IMR-90 (cell line): ENCODE results near the gene BTN2A1. TPM values are rescaled to one million over a fixed set of nuclear protein-coding genes. Genes with fewer than 3 reads are reported as not detected.

ENCODE experiments used
- ATAC-seq: fragments of 200-7000 bp; cut with Tn5 transposase; 2 replicates; pipeline ENCODE4 v1.9.1; 2020; ENCODE audit warnings: low read depth, mild to moderate bottlenecking, moderate library complexity
- BruUV-seq: library from RNA; stranded (reverse); fragments of 400-500 nt; replicated peaks from 2 replicates; lab custom pipeline; 2021; lab: Mats Ljungman, UMichigan
- CTCF ChIA-PET: fragments of 300-600 bp; formaldehyde crosslinking; extraction: SDS; loops from one replicate; lab custom pipeline; 2021; ENCODE audit warnings: antibody characterized with exemption; lab: Yijun Ruan, JAX
- POLR2A ChIA-PET: fragments of 300-600 bp; sonication (Branson Sonifier 250); formaldehyde crosslinking; loops from one replicate; lab custom pipeline; 2022; ENCODE audit warnings: antibody characterized with exemption; ENCODE audit not compliant: unreplicated experiment; lab: Charles Lee
- DNase-seq: peaks from one replicate; pipeline ENCODE4 v3.0.0; 2013
- H2AFZ ChIP-seq: replicated peaks from 2 replicates; pipeline ENCODE3; 2013; ENCODE audit warnings: low read length, mild to moderate bottlenecking; ENCODE audit not compliant: poor library complexity
- H2AK5ac ChIP-seq: 2 replicates; pipeline ENCODE4 v1.6.1; 2013; ENCODE audit warnings: low read depth, low read length, inconsistent platforms
- H2AK9ac ChIP-seq: replicated peaks from 2 replicates; pipeline ENCODE3; 2013; ENCODE audit warnings: mild to moderate bottlenecking, low read depth, low read length, moderate library complexity; ENCODE audit not compliant: poor library complexity
- H2BK120ac ChIP-seq: 2 replicates; pipeline ENCODE4 v1.6.1; 2013; ENCODE audit warnings: low read depth, low read length, inconsistent platforms
- H2BK15ac ChIP-seq: 3 replicates; pipeline ENCODE4 v1.6.1; 2013; ENCODE audit warnings: low read depth, low read length, inconsistent platforms
- H2BK20ac ChIP-seq: 2 replicates; pipeline ENCODE4 v1.6.1; 2013; ENCODE audit warnings: low read depth, mild to moderate bottlenecking, inconsistent platforms, low read length, moderate library complexity
- H2BK5ac ChIP-seq: 2 replicates; pipeline ENCODE4 v1.6.1; 2013; ENCODE audit warnings: mild to moderate bottlenecking, low read depth, low read length, inconsistent platforms; ENCODE audit not compliant: poor library complexity, severe bottlenecking
- H3K14ac ChIP-seq: replicated peaks from 2 replicates; pipeline ENCODE4 v1.6.1; 2013; ENCODE audit warnings: low read depth, low read length, inconsistent platforms
- H3K18ac ChIP-seq: 2 replicates; pipeline ENCODE4 v1.6.1; 2013; ENCODE audit warnings: low read depth, low read length, control low read depth
- H3K23ac ChIP-seq: 2 replicates; pipeline ENCODE4 v1.6.1; 2013; ENCODE audit warnings: low read depth, low read length, inconsistent platforms
- H3K27ac ChIP-seq: 2 replicates; pipeline ENCODE4 v1.5.1; 2013; ENCODE audit warnings: mild to moderate bottlenecking, control low read depth, low read length; ENCODE audit not compliant: insufficient read depth
- H3K27me3 ChIP-seq: 2 replicates; pipeline ENCODE4 v1.6.1; 2013; ENCODE audit warnings: low read length; ENCODE audit not compliant: control insufficient read depth, insufficient read depth
- H3K36me3 ChIP-seq: 2 replicates; pipeline ENCODE4 v1.6.1; 2013; ENCODE audit warnings: low read length, mixed read lengths; ENCODE audit not compliant: control insufficient read depth, insufficient read depth
- H3K4ac ChIP-seq: 2 replicates; pipeline ENCODE4 v1.6.1; 2013; ENCODE audit warnings: low read depth, low read length, inconsistent platforms
- H3K4me1 ChIP-seq: 2 replicates; pipeline ENCODE4 v1.6.1; 2013; ENCODE audit warnings: low read length, mixed read lengths; ENCODE audit not compliant: control insufficient read depth, insufficient read depth
- H3K4me2 ChIP-seq: 2 replicates; pipeline ENCODE4 v1.6.1; 2013; ENCODE audit warnings: low read depth, mild to moderate bottlenecking, control low read depth, low read length, moderate library complexity
- H3K4me3 ChIP-seq: 2 replicates; pipeline ENCODE4 v1.5.1; 2013; ENCODE audit warnings: low read depth, mild to moderate bottlenecking, control low read depth, low read length, moderate library complexity; ENCODE audit not compliant: insufficient read depth
- H3K56ac ChIP-seq: 2 replicates; pipeline ENCODE4 v1.6.1; 2013; ENCODE audit warnings: low read length, inconsistent platforms; ENCODE audit not compliant: insufficient read depth; ENCODE audit errors: extremely low read depth
- H3K79me1 ChIP-seq, 2 experiments: 2 replicates each; pipeline ENCODE4 v1.6.1; 2013; ENCODE audit warnings: low read length in 2 of 2, inconsistent platforms in 1 of 2, low read depth in 1 of 2
- H3K9ac ChIP-seq: 2 replicates; pipeline ENCODE4 v1.6.1; 2013; ENCODE audit warnings: low read depth, low read length, control low read depth
- H3K9me1 ChIP-seq: 2 replicates; pipeline ENCODE4 v1.6.1; 2013; ENCODE audit warnings: low read length, inconsistent platforms; ENCODE audit not compliant: insufficient read depth
- H3K9me3 ChIP-seq: 2 replicates; pipeline ENCODE4 v1.6.1; 2013; ENCODE audit warnings: low read length; ENCODE audit not compliant: control insufficient read depth, insufficient read depth
- H4K20me1 ChIP-seq: 2 replicates; pipeline ENCODE4 v1.6.1; 2013; ENCODE audit warnings: low read length, inconsistent platforms; ENCODE audit not compliant: insufficient read depth
- H4K5ac ChIP-seq: 2 replicates; pipeline ENCODE4 v1.6.1; 2013; ENCODE audit warnings: mild to moderate bottlenecking, low read depth, low read length, control low read depth
- H4K8ac ChIP-seq, 2 experiments: 2 replicates each; pipeline ENCODE4 v1.6.1; 2013; ENCODE audit warnings: low read depth in 2 of 2, low read length in 2 of 2, control low read depth in 1 of 2, inconsistent platforms in 1 of 2
- H4K91ac ChIP-seq: 2 replicates; pipeline ENCODE4 v1.6.1; 2013; ENCODE audit warnings: low read depth, low read length, inconsistent platforms; ENCODE audit not compliant: insufficient read depth
- MAFK ChIP-seq: IDR thresholded peaks from 2 replicates; pipeline ENCODE4 v1.6.1; 2012; ENCODE audit warnings: low read depth, low read length, improper control_type of control experiment
- WGBS, 2 experiments: methylation state at CpG; one replicate each; pipeline versions ENCODE4 v1.1.5 to v1.1.7; 2013; ENCODE audit warnings: missing lambda C conversion rate in 2 of 2; ENCODE audit not compliant: insufficient read length in 1 of 2; ENCODE audit errors: extremely low coverage in 2 of 2; 5-methylcytosine and 5-hydroxymethylcytosine counted together
- dilution Hi-C: fragments of 300-500 bp; cut with HindIII; formaldehyde crosslinking; loops from one replicate; pipeline ENCODE4 v1.14.3; 2018; ENCODE audit warnings: low sequenced_read_pairs; ENCODE audit not compliant: unreplicated experiment
- in situ Hi-C: fragments of 300-500 bp; cut with MboI; formaldehyde crosslinking; loops from 3 replicates; pipeline ENCODE4 v1.14.3; 2019; ENCODE audit warnings: low sequenced_read_pairs, inconsistent platforms, mixed read lengths
- intact Hi-C: fragments of 100-400 bp; cut with micrococcal nuclease; formaldehyde crosslinking; loops from 2 replicates; pipeline ENCODE4 v1.10.0; 2022
- polyA plus RNA-seq, 3 experiments: library from polyadenylated mRNA; depleted of rRNA; stranded (reverse); fragments of >200 nt; gene quantifications; 2 replicates each; pipeline ENCODE4 v1.2.3, GENCODE V29; 2012; ENCODE audit warnings: low replicate concordance in 1 of 3
- total RNA-seq: library from RNA; depleted of rRNA; stranded (reverse); fragments of >200 nt; gene quantifications from 2 replicates; pipeline ENCODE4 v1.2.3, GENCODE V29; 2012
- TF ChIP-seq, protein P1 (sequence below): conservative IDR thresholded peaks from 2 replicates; pipeline ENCODE4 v1.5.1; 2012; ENCODE audit warnings: mild to moderate bottlenecking, low read depth, low read length, improper control_type of control experiment

Gene BTN2A1
- total and polyA plus RNA-seq, 2 of the 4 experiments (the other 2 are of a cell fraction): 13.6 to 40.2 TPM

DNA sequence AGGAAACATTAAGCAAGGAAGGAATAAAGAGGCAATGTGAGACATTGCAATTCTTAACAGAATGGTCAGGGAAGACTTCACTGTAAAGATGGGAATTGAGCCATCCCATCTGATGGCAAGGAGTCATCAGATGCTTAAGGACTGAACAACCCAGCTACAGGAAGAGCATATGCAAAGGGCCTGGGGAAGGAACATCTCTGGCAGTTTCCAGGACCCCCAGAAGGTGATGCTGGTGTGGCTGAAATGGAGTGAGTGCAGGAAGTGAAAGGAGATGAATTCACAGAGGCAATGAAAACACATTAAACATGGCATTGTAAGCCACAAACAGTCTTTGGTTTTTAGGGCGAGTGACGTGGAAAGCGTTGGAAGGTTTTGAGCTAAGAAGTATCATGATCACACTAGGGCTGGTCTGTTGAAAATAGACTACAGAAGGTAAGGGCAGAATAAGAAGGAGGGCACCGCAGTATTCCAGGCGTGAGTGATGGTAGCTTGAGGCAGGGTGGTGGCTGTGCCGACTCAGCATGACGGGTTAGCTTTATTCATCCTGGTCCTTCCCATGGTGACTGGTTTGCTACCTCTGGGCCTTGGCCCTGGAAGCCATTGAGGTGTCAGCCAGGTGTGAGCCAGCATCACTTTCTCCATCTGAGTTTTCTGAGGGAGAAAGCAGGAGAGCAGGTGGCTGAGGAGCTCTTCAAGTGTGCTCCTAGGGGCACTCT lies 6.8 kb downstream of the BTN2A1 start:
- peaks cover 7% of the 10 kb centered on the region for H3K4me1 ChIP-seq
- no peak overlapping the region for H3K23ac ChIP-seq
- H2AK5ac ChIP-seq: no peak overlapping the region
- no peak overlapping the region for H4K91ac ChIP-seq
- no CpG with 5 or more reads among the region's 7 CpGs for WGBS, 2 experiments
- H3K27me3 ChIP-seq: no peaks in the 10 kb centered on the region
- H3K14ac ChIP-seq: no peak overlapping the region
- BruUV-seq: no TSS peak
- ChIA-PET POLR2A (no interaction called here), CTCF (no interaction called here)
- dilution Hi-C loops: no loop called here
- no peak overlapping the region for H3K9ac ChIP-seq
- H3K79me1 ChIP-seq: peaks cover 40 to 77% of the 10 kb centered on the region in 2 experiments
- no peak overlapping the region for H4K5ac ChIP-seq
- H2BK20ac ChIP-seq: no peak overlapping the region
- intact Hi-C loops: no loop called here
- H3K4me2 ChIP-seq: no peak overlapping the region
- no peak overlapping the region for H3K4me3 ChIP-seq
- peaks cover 77% of the 10 kb centered on the region for H3K36me3 ChIP-seq
- no peak overlapping the region for H3K27ac ChIP-seq
- no peaks in the 10 kb centered on the region for H3K9me3 ChIP-seq
- no peak overlapping the region for H2BK15ac ChIP-seq
- peak overlapping the region; percentile 45 for H2AK9ac ChIP-seq
- peaks cover 28% of the 10 kb centered on the region for H3K9me1 ChIP-seq
- H2BK5ac ChIP-seq: no peak overlapping the region
- ATAC-seq (no peak), DNase-seq (no peak)
- in situ Hi-C loops: no loop called here
- H2BK120ac ChIP-seq: no peak overlapping the region
- H3K56ac ChIP-seq: no peak overlapping the region
- no peak overlapping the region for H2AFZ ChIP-seq
- peaks cover 18% of the 10 kb centered on the region; the same call in 1 of the 2 replicates for H4K20me1 ChIP-seq
- TF ChIP-seq MAFK: peak; percentile 13; the same call in 1 of the 2 replicates
- TF ChIP-seq, protein P1, sequence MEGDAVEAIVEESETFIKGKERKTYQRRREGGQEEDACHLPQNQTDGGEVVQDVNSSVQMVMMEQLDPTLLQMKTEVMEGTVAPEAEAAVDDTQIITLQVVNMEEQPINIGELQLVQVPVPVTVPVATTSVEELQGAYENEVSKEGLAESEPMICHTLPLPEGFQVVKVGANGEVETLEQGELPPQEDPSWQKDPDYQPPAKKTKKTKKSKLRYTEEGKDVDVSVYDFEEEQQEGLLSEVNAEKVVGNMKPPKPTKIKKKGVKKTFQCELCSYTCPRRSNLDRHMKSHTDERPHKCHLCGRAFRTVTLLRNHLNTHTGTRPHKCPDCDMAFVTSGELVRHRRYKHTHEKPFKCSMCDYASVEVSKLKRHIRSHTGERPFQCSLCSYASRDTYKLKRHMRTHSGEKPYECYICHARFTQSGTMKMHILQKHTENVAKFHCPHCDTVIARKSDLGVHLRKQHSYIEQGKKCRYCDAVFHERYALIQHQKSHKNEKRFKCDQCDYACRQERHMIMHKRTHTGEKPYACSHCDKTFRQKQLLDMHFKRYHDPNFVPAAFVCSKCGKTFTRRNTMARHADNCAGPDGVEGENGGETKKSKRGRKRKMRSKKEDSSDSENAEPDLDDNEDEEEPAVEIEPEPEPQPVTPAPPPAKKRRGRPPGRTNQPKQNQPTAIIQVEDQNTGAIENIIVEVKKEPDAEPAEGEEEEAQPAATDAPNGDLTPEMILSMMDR: no peak
- no peak overlapping the region for H3K4ac ChIP-seq
- H3K18ac ChIP-seq: no peak overlapping the region
- H4K8ac ChIP-seq: no peak overlapping the region
